Activated B cell treated with CpG ODN at 0.5 μM for 24 hours (primary cell): ENCODE results near the gene GPR107. TPM values are rescaled to one million over a fixed set of nuclear protein-coding genes. Genes with fewer than 3 reads are reported as not detected.

Source experiments
- ATAC-seq: fragments of 200-7000 bp; cut with Tn5 transposase; one replicate; pipeline ENCODE4 v1.10.0; 2021; ENCODE audit warnings: low read depth, mild to moderate bottlenecking, moderate library complexity
- CTCF ChIA-PET: fragments of 350-600 bp; sonication (Branson Sonifier 250); formaldehyde crosslinking; loops from one replicate; lab custom pipeline; 2021; ENCODE audit warnings: antibody characterized with exemption; lab: Charles Lee
- POLR2A ChIA-PET: fragments of 350-600 bp; sonication (Branson Sonifier 250); formaldehyde crosslinking; loops from one replicate; lab custom pipeline; 2021; ENCODE audit warnings: antibody characterized with exemption; lab: Charles Lee
- DNase-seq: peaks from one replicate; pipeline ENCODE4 v3.0.0; 2022
- H3K27ac Mint-ChIP-seq: one replicate; pipeline ENCODE4 v1.8.0; 2020; ENCODE audit warnings: mixed read lengths
- H3K27me3 Mint-ChIP-seq: one replicate; pipeline ENCODE4 v1.8.0; 2021; ENCODE audit warnings: mixed read lengths
- H3K36me3 Mint-ChIP-seq: one replicate; pipeline ENCODE4 v1.8.0; 2021; ENCODE audit warnings: low read depth, mixed read lengths
- H3K4me1 Mint-ChIP-seq: one replicate; pipeline ENCODE4 v1.8.0; 2021; ENCODE audit warnings: mixed read lengths
- H3K4me3 Mint-ChIP-seq: one replicate; pipeline ENCODE4 v1.8.0; 2020; ENCODE audit warnings: mild to moderate bottlenecking, mixed read lengths
- H3K9me3 Mint-ChIP-seq: one replicate; pipeline ENCODE4 v1.8.0; 2020; ENCODE audit warnings: mixed read lengths
- intact Hi-C: fragments of 100-400 bp; cut with micrococcal nuclease; formaldehyde crosslinking; loops from one replicate; pipeline ENCODE4 v1.15.1; 2024
- total RNA-seq: library from RNA; stranded (reverse); gene quantifications from 2 replicates; pipeline ENCODE4 v1.2.3, GENCODE V29; 2022
- TF ChIP-seq, protein P1 (sequence below): fragments of 200-600 bp; IDR thresholded peaks from one replicate; pipeline ENCODE4 v1.8.0; 2022; ENCODE audit warnings: antibody characterized with exemption, mild to moderate bottlenecking

The GPR107 gene
- total RNA-seq, 1 donor from 2014 or later: 19.6 TPM

GRCh38 chr9:130051855-130052254, 1.9 kb upstream of the GPR107 start:
- peak overlapping the region; percentile 59 for H3K4me3 Mint-ChIP-seq
- ChIA-PET CTCF (no interaction called here), POLR2A (interaction anchor here (0.5 to 1.6 kb wide), 4 partner anchors 9 to 158 kb away, joined by 3 to 5 read pairs (median 3); partner anchors contain the start of gene FNBP1)

GRCh38 chr9:130053109-130053503, 600 bp upstream of the GPR107 start:
- Mint-ChIP-seq H3K4me1 (peaks cover 30% of the 10 kb centered on the region), H3K27ac (peak overlapping the region; percentile 80), H3K27me3 (no peaks in the 10 kb centered on the region), H3K9me3 (no peaks in the 10 kb centered on the region), H3K4me3 (peak overlapping the region; percentile 91), H3K36me3 (peaks cover 3% of the 10 kb centered on the region)
- POLR2A ChIA-PET: interaction anchor here (0.7 to 2.7 kb wide), 15 partner anchors 9 to 218 kb away, joined by 3 to 70 read pairs (median 5); partner anchors contain the start of genes C9orf78 and FNBP1
- ATAC-seq: no peak
- TF ChIP-seq, protein P1, sequence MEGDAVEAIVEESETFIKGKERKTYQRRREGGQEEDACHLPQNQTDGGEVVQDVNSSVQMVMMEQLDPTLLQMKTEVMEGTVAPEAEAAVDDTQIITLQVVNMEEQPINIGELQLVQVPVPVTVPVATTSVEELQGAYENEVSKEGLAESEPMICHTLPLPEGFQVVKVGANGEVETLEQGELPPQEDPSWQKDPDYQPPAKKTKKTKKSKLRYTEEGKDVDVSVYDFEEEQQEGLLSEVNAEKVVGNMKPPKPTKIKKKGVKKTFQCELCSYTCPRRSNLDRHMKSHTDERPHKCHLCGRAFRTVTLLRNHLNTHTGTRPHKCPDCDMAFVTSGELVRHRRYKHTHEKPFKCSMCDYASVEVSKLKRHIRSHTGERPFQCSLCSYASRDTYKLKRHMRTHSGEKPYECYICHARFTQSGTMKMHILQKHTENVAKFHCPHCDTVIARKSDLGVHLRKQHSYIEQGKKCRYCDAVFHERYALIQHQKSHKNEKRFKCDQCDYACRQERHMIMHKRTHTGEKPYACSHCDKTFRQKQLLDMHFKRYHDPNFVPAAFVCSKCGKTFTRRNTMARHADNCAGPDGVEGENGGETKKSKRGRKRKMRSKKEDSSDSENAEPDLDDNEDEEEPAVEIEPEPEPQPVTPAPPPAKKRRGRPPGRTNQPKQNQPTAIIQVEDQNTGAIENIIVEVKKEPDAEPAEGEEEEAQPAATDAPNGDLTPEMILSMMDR: no peak
- intact Hi-C loops: loop anchor here (1.0 to 5.0 kb wide), 3 partner anchors 8 to 231 kb away; partner anchors contain the start of gene TOR1A
- CTCF ChIA-PET: no interaction called here
- DNase-seq: no peak

More at GRCh38 chr9:130051855-130052254, 1.9 kb upstream of the GPR107 start:
- intact Hi-C loops: loop anchor here (5.0 kb wide), 2 partner anchors 190 to 230 kb away; partner anchors contain the start of gene TOR1A
- no peaks in the 10 kb centered on the region for H3K27me3 Mint-ChIP-seq
- ATAC-seq: no peak
- no peaks in the 10 kb centered on the region for H3K9me3 Mint-ChIP-seq
- no peak for DNase-seq
- H3K36me3 Mint-ChIP-seq: peaks cover 2% of the 10 kb centered on the region
- H3K27ac Mint-ChIP-seq: peak overlapping the region; percentile 12
- TF ChIP-seq, protein P1: no peak
- peaks cover 29% of the 10 kb centered on the region for H3K4me1 Mint-ChIP-seq

DNA sequence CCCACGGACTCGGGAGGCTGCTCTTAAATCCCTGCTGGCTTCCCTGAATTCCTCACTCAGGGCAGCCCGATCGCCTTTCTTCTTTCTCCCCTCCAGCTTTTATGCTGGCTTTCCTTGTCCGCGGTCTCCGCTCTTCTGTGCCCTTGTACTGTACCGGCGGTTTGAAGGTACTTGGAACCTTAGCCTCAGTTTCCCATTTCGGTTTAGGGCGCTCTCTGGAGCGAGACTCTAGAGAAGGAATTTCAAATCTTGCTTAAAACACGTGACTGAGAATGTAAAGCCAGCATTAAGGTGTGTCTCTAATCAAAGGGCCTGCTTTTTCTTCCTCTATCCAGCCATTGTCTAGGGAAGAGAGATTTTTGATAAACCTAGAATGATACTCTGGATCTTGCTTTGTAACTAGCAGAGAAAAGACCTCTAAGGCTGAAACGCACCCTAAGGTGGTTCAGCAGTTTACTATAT, 650 bp downstream of the GPR107 start:
- ChIA-PET POLR2A (interaction anchor here (0.6 to 2.7 kb wide), 10 partner anchors 12 to 168 kb away, joined by 3 to 70 read pairs (median 8); partner anchors contain the start of gene FNBP1), CTCF (no interaction called here)
- Mint-ChIP-seq H3K27me3 (no peaks in the 10 kb centered on the region), H3K4me3 (peak overlapping the region; percentile 91), H3K36me3 (peaks cover 9% of the 10 kb centered on the region), H3K27ac (peak overlapping the region; percentile 78), H3K4me1 (peaks cover 30% of the 10 kb centered on the region), H3K9me3 (no peaks in the 10 kb centered on the region)
- intact Hi-C loops: loop anchor here (5.0 kb wide), 2 partner anchors 188 to 232 kb away; partner anchors contain the start of gene TOR1A
- ATAC-seq: no peak
- TF ChIP-seq, protein P1: no peak
- DNase-seq: no peak

DNA sequence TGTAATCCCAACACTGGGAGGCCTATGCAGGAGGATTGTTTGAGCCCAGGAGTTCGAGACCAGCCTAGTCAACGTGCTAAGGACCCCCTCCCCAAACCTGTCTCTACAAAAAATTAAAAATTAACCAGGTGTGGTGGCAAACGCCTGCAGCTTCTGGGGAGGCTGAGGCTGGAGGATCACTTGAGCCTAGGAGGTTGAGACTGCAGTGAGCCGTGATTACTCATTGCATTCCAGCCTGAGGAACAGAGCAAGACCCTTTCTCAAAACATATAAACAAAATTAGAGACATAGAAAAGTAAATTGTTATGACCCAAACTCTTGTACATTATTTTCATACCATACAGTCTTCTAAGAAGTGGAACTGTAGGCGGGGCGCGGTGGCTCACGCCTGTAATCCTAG, 1.1 kb downstream of the GPR107 start:
- DNase-seq: no peak
- POLR2A ChIA-PET: interaction anchor here (2.6 to 2.7 kb wide), 2 partner anchors 13 to 63 kb away, joined by 9 to 70 read pairs; partner anchors contain the start of gene FNBP1
- no peak for ATAC-seq
- TF ChIP-seq, protein P1: no peak
- no peaks in the 10 kb centered on the region for H3K27me3 Mint-ChIP-seq
- CTCF ChIA-PET: no interaction called here
- peaks cover 30% of the 10 kb centered on the region for H3K4me1 Mint-ChIP-seq
- H3K4me3 Mint-ChIP-seq: peak overlapping the region; percentile 91
- peaks cover 9% of the 10 kb centered on the region for H3K36me3 Mint-ChIP-seq
- intact Hi-C loops: loop anchor here (5.0 kb wide), 2 partner anchors 187 to 233 kb away; partner anchors contain the start of gene TOR1A
- H3K27ac Mint-ChIP-seq: no peak overlapping the region
- H3K9me3 Mint-ChIP-seq: no peaks in the 10 kb centered on the region

- ATAC-seq: no peak
- H3K27ac Mint-ChIP-seq: no peak overlapping the region
- ChIA-PET CTCF (no interaction called here), POLR2A (no interaction called here)
- no peak overlapping the region for H3K4me3 Mint-ChIP-seq
- H3K27me3 Mint-ChIP-seq: no peaks in the 10 kb centered on the region
- intact Hi-C loops: no loop called here
- H3K4me1 Mint-ChIP-seq: peaks cover 34% of the 10 kb centered on the region
- H3K9me3 Mint-ChIP-seq: no peaks in the 10 kb centered on the region
- no peak for DNase-seq
- TF ChIP-seq, protein P1: no peak
- H3K36me3 Mint-ChIP-seq: peaks cover 12% of the 10 kb centered on the region
These were observed 4.4 kb downstream of the GPR107 start for GRCh38 chr9:130058154-130058553.
